Activated effector memory CD4-positive, alpha-beta T cell treated with Interleukin-2 at 50 U/mL for 16 hours (primary cell): Measurements from ENCODE around the gene SPTLC2.
A peak's percentile ranks its signal among the peaks of the same experiment; 100 is the strongest.

Source experiments
- DNase-seq: peaks from one replicate; pipeline ENCODE4 v3.0.0-alpha.2; 2020

Gene SPTLC2

GRCh38 chr14:77458249-77458950 lies 158.0 kb downstream of the SPTLC2 start:
- peak; percentile 22 for DNase-seq

GRCh38 chr14:77457522-77458248 lies 158.8 kb downstream of the SPTLC2 start, which contains the start of the genes AHSA1 and VIPAS39:
AHSA1 (plus strand) TSS chr14:77458093; CDS start chr14:77458190, 97 bp downstream.
VIPAS39 (minus strand) TSS chr14:77457601; CDS start chr14:77454102, 3,499 bp downstream.
- peak; percentile 90 for DNase-seq

GRCh38 chr14:77457115-77457521 lies 159.3 kb downstream of the SPTLC2 start:
- DNase-seq: no peak
